Measurements from ENCODE around the gene OSTM1.

- TF ChIP-seq CTCF (IDR thresholded peaks at IDR 0.05) (no peak), POLR2AphosphoS5 (IDR thresholded peaks at IDR 0.05) (no peak)
Measured at GRCh38 chr6:108078191-108078590, 3.6 kb upstream of the OSTM1 start.

All from prostate gland (tissue), 2 donors.